ENCODE measurements around the gene TTLL13.

GRCh38 chr15:90305932-90306331 is 56.6 kb downstream of the TTLL13 start:
- TF ChIP-seq POLR2A (IDR thresholded peaks at IDR 0.05), result no peak
- no peak for TF ChIP-seq CTCF (IDR thresholded peaks at IDR 0.05)
